NCI-H446 (cell line): ENCODE measurements around the gene EPM2AIP1.
"Not testable (repeated sequence)": the region's sequence is repeated elsewhere in the genome, so short reads cannot be mapped to it uniquely, and the experiment has no call there.

ENCODE experiments used
- DNase-seq, 2 experiments: peaks; one replicate each; lab custom pipeline; 2025; lab: John Stamatoyannopoulos, UW

Gene EPM2AIP1

GRCh38 chr3:36954452-36955134, 38.3 kb downstream of the EPM2AIP1 start:
- DNase-seq: no peak

GRCh38 chr3:36947814-36948213, 45.1 kb downstream of the EPM2AIP1 start:
- DNase-seq: not testable (repeated sequence)

GRCh38 chr3:36945333-36945980, 47.5 kb downstream of the EPM2AIP1 start:
- DNase-seq: no peak

GRCh38 chr3:36944641-36945270, 48.2 kb downstream of the EPM2AIP1 start, which contains the start of gene TRANK1:
TRANK1 (minus strand) TSS chr3:36945054; CDS start chr3:36944809, 245 bp downstream.
- DNase-seq: no peak

GRCh38 chr3:36944012-36944640, 48.8 kb downstream of the EPM2AIP1 start:
- no peak for DNase-seq

GRCh38 chr3:36943601-36944000, 49.3 kb downstream of the EPM2AIP1 start:
- no peak for DNase-seq

- DNase-seq: no peak
Observed at GRCh38 chr3:36942638-36943248, 50.2 kb downstream of the EPM2AIP1 start.

GRCh38 chr3:36941658-36942057, 51.3 kb downstream of the EPM2AIP1 start:
- no peak for DNase-seq

GRCh38 chr3:36941162-36941561, 51.8 kb downstream of the EPM2AIP1 start:
- DNase-seq: no peak

- DNase-seq: no peak
Observed at GRCh38 chr3:36937492-36937891, 55.4 kb downstream of the EPM2AIP1 start.
